HFFc6 (cell line): ENCODE results near the gene TERT. TPM values are rescaled to one million over a fixed set of nuclear protein-coding genes. Genes with fewer than 3 reads are reported as not detected.

ENCODE experiments used
- DNase-seq: peaks from one replicate; pipeline ENCODE4 v3.0.0-alpha.2; 2018
- H3K27ac Mint-ChIP-seq: 2 replicates; pipeline ENCODE4 v1.8.0; 2020; ENCODE audit warnings: mild to moderate bottlenecking, mixed read lengths
- H3K27me3 Mint-ChIP-seq: 2 replicates; pipeline ENCODE4 v1.8.0; 2021; ENCODE audit warnings: mild to moderate bottlenecking, moderate library complexity, mixed read lengths; ENCODE audit not compliant: insufficient read depth
- H3K36me3 Mint-ChIP-seq: 2 replicates; pipeline ENCODE4 v1.8.0; 2021; ENCODE audit warnings: low read depth, mixed read lengths
- H3K4me1 Mint-ChIP-seq: 2 replicates; pipeline ENCODE4 v1.8.0; 2020; ENCODE audit warnings: low read depth, mixed read lengths
- H3K4me3 Mint-ChIP-seq: 2 replicates; pipeline ENCODE4 v1.8.0; 2020; ENCODE audit warnings: mild to moderate bottlenecking, moderate library complexity, mixed read lengths
- H3K9me3 Mint-ChIP-seq: 2 replicates; pipeline ENCODE4 v1.8.0; 2020; ENCODE audit warnings: mild to moderate bottlenecking, mixed read lengths
- CTCF ChIP-seq: fragments of 200-600 bp; sonication (generic); IDR thresholded peaks from 2 replicates; pipeline ENCODE4 v1.5.0; 2021; ENCODE audit warnings: antibody characterized with exemption, mild to moderate bottlenecking
- total RNA-seq, 6 experiments: library from RNA; stranded (reverse); fragmentation: NEBNext Ultra II Directional; extraction: Animal tissue kit (Norgen Biotek cat#: 25700); gene quantifications; 2 replicates in 1 of 6; 3 replicates in 5 of 6; pipeline ENCODE4 v1.2.3, GENCODE V29; 2021

The TERT gene
- total RNA-seq, 6 experiments from 2014 or later: 2,350 to 4,507 (median 3,883) TPM

GRCh38 chr5:1274471-1274870, 20.4 kb downstream of the TERT start:
- Mint-ChIP-seq H3K4me1 (no peaks in the 10 kb centered on the region), H3K27ac (no peak overlapping the region), H3K36me3 (0 out of 2 replicates have a peak, but pooled peaks cover 6% of the 10 kb centered on the region), H3K4me3 (no peak overlapping the region), H3K27me3 (peaks cover 2% of the 10 kb centered on the region; the same call in 1 of the 2 replicates), H3K9me3 (peaks cover 35% of the 10 kb centered on the region)
- no peak for DNase-seq
- no peak for TF ChIP-seq CTCF

- Mint-ChIP-seq H3K36me3 (0 out of 2 replicates have a peak, but pooled peaks cover 6% of the 10 kb centered on the region), H3K4me1 (no peaks in the 10 kb centered on the region)
Measured at GRCh38 chr5:1273745-1274144, 21.1 kb downstream of the TERT start.

GRCh38 chr5:1272201-1272600, 22.7 kb downstream of the TERT start:
- Mint-ChIP-seq H3K4me3 (no peak overlapping the region), H3K4me1 (no peaks in the 10 kb centered on the region), H3K9me3 (peaks cover 27% of the 10 kb centered on the region), H3K36me3 (no peaks in the 10 kb centered on the region), H3K27ac (no peak overlapping the region), H3K27me3 (peaks cover 2% of the 10 kb centered on the region; the same call in 1 of the 2 replicates)
- peak; percentile 17 for DNase-seq
- TF ChIP-seq CTCF: no peak

More at GRCh38 chr5:1273745-1274144, 21.1 kb downstream of the TERT start:
- no peak for DNase-seq
- H3K9me3 Mint-ChIP-seq: peaks cover 35% of the 10 kb centered on the region
- no peak for TF ChIP-seq CTCF
- no peak overlapping the region for H3K27ac Mint-ChIP-seq
- H3K4me3 Mint-ChIP-seq: no peak overlapping the region
- peaks cover 4% of the 10 kb centered on the region; the same call in 1 of the 2 replicates for H3K27me3 Mint-ChIP-seq

DNA sequence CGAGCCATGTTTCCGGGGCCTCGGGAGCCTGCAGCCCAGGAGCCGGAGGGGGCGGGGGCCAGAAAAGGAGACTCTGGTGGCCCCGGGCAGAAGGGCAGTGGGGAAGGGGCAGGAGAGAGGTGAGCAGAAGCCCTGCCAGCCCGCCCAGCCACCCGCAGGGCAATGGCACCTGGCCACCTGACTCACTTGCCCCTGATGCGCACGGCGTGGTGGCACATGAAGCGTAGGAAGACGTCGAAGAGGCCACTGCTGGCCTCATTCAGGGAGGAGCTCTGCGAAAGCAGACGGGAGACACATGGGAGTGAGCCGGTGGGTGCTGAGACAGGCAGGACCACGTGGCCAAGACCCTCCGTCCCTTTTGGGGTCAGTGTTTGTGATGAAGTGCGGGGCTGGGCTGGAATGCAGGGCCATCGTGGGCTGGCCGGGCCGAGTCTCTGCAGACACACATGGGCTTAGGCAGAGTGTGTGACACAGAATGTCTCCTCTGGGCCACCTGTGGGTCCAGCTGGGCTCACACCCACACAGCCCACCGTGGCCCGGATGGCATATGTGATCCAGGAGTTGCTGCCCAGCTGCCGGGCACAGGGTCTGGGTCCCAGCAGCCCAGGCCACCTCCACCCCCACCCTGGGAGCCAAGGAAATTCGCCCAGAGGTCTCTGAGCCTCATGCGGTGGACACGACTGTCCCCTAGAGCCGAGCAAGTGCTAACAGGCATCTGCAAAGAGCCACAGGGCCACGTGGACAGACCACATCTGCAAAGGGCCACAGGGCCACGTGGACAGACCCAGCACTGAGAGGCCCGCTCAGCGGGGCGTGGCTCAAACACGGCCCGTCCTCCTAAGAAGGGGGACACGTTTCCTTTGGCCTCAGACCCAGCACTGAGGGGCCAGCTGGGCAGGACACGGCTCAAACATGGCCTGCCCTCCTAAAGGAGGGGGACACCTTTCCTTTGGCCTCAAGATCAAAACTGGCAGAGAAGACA, 23.6 kb downstream of the TERT start:
- no peak overlapping the region for H3K27ac Mint-ChIP-seq
- no peaks in the 10 kb centered on the region for H3K4me1 Mint-ChIP-seq
- H3K36me3 Mint-ChIP-seq: no peaks in the 10 kb centered on the region
- no peak overlapping the region for H3K4me3 Mint-ChIP-seq
- H3K9me3 Mint-ChIP-seq: peaks cover 25% of the 10 kb centered on the region
- H3K27me3 Mint-ChIP-seq: peaks cover 4% of the 10 kb centered on the region; the same call in 1 of the 2 replicates
- no peak for TF ChIP-seq CTCF
- no peak for DNase-seq

DNA sequence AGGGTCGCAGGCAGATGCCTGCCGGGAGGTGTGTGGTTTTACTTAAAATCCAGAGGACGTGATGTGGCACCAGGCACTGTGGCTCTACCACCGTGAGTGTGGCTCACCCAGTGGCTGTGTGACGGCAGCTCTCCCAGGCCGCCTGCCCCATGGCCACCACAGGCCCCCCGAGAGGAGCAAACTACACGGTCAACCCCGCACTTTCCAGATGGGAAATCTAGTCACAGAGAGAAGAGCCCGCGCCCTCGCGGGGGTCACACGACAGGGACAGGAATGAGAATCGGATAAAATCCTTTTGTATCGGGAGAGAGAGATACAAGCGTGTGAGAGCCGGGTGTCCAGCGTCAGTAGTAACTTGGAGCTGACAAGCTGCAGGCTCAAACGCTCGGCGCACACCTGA, 24.4 kb downstream of the TERT start:
- Mint-ChIP-seq H3K4me3 (no peak overlapping the region), H3K4me1 (no peaks in the 10 kb centered on the region), H3K27me3 (peaks cover 4% of the 10 kb centered on the region; the same call in 1 of the 2 replicates), H3K9me3 (peaks cover 25% of the 10 kb centered on the region), H3K27ac (no peak overlapping the region), H3K36me3 (no peaks in the 10 kb centered on the region)
- DNase-seq: no peak
- TF ChIP-seq CTCF: no peak
